ENCODE results near the gene GPR162.

- TF ChIP-seq EZH2 (IDR thresholded peaks at IDR 0.05; ENCODE audit: borderline replicate concordance, insufficient read depth, low read length, poor library complexity, severe bottlenecking) = no peak
- TF ChIP-seq CTCF (IDR thresholded peaks at IDR 0.05; ENCODE audit: poor library complexity, severe bottlenecking) = no peak
- no peak for TF ChIP-seq EP300 (conservative IDR thresholded peaks at IDR 0.05; ENCODE audit: poor library complexity, severe bottlenecking)
- TF ChIP-seq SMC3 (conservative IDR thresholded peaks at IDR 0.05; ENCODE audit: poor library complexity) = no peak
- TF ChIP-seq REST (IDR thresholded peaks at IDR 0.05; ENCODE audit: borderline replicate concordance) = no peak
- no peak for TF ChIP-seq RAD21 (conservative IDR thresholded peaks at IDR 0.05)
- TF ChIP-seq POLR2AphosphoS5 (IDR thresholded peaks at IDR 0.05) = no peak
- no peak for TF ChIP-seq TAF1 (IDR thresholded peaks at IDR 0.05; ENCODE audit: low read depth)
Measured at GRCh38 chr12:6772726-6773589, 48.7 kb upstream of the GPR162 start.

Data from neural cell (in vitro differentiated cells).